ENCODE measurements around the gene PEPD.

PEPD gene

DNA sequence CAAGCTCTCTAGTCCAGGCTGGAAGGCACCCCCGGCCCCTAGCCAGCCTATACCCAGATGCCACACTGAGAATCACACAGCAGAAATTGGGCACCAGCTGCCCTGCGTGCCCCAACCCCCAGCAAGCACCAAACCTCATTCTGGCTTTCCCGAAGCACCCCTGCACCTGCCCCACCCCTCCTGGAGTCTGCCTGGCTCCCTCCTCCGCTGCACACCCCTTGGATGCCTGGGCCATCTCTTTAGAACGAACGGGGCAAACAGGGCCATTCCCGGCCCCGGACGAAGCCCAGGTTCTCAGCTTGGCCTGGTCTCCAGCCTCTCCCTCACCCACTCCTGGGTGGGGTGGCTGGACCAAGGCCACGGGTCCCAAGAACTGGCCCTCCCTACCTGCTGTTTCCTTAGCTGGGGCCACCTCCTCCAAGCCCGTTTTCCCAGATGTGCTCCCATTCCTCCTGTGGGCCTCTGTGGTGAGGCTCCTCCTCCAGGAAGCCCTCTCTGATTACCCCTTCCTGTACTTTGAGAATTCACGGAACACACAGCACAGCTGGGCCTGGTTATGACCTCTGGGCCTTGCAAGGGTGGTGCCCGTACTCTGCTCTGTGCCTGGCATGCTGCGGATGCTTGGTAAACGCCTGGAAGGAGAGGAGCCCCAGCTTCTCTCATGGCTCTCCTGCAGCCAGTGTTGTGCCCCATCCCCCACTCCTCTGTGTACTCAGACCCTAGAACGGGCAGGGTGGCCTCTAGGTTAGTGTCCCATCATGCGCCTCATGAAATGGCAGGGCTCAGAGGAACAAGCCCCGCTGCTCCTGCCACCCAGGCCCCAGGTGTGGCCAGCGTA, 126.6 kb downstream of the PEPD start:
- DNase-seq (ENCODE audit: low read depth) = no peak

DNA sequence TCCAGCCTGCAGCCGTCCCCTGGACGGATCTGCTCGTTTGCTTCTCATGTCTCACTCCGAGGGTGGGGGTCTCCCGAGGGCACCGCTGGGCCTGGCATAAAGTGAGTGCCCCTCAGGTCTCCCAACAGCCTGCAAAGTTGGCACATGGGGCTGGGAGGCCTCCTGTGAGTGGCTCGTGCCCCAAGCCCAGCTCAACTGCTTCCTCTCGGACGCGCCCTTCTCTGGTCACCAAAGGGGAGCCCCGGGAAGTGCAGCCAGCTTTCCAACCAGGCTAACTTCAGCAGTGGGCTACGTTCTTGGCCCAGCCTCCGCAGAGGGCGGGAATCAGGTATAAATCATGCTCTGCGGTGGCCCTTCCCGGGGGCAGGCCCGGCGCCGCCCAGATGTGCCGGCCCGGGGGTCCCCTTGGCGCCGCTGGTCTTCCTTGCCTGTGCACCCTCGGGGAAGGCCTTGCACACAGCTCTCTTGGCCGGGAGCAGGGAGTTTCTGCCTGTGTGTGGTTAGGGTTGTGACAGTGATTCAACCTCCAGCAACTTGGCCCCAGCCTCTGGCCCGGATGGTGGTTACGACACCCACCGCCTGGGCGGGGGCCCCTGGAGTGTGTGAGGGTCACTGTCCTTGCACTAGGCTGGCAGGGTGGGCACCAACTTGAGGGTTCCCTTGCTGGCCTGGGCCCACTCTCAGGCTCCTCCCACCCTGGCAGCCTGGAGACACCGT, 127.4 kb downstream of the PEPD start:
- DNase-seq (ENCODE audit: low read depth) = no peak

DNA sequence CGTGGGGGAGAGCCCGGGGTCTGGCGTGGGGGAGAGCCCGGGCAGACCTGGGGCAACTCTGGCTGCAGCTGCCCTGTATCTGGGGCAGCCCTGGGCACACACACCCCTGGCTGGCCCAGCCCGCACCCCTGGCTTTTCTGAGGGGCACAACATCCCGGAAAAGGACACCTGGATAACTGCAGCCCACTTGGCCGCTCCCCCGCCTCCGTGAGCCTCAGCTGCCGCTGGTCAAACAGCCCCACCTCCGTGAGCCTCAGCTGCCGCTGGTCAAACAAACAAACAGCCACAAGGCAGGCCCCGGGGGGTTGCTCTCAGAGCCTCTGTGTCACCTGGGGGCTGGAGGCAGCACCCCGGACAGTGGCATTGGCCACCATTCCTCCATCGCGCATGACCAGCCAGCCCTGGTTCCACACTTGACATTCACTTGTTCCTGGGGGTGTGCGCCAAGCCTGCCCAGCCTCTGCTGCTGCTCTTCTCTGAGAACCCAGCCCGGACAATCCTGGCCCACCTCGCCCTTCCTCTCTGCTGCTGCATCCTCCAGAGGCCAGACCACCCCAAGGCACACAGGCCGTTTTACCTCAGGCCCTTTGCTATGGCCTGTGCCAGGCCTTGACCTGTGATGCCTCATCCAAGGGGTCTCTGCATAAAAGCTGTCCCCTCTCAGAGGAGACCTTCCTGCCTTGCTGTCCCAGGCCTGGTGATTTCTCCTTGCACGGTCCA, 128.1 kb downstream of the PEPD start:
- no peak for DNase-seq (ENCODE audit: low read depth)

DNA sequence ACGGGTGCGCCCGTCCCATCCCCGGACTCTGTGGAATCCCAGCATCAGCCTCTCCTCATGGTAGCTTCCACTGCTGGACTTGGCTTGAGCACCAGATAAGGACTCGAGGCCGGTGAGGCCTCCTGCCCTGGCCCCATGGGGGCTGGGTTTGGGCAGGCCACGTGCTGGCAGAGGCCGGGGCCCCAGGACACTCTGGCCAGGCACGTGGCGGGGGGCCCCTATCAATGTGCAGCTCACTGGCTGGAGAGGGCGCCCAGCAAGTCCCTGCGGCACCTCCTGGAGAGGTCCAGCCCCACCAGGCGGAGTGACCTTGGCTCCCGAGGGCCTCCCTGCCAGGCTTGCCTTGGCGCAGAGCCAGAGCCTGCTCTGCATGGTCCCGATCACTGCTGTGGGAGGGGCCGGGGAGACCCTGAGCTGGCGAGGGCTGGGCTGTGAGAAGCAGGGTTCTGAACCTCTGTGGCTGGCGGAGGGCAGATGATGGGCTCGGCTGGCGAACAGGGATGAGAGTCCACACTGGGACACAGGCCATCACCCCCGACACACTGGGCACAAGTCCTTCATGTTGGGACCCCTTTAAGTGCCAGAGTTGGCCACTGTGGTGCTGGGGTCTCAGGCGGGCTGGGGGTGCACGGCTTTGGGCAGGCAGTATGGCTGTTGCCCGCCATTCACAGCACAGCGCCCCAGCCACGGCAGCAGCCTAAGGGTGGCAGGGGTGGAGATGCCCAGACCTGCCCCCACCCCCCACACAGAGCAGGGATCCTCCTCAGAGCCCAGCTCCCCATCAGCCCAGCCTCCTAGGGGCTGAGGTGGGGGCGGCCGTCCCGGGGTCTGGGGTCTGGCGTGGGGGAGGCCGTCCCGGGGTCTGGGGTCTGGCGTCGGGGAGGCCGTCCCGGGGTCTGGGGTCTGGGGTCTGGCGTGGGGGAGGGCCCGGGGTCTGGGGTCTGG, 129.0 kb downstream of the PEPD start:
- DNase-seq (ENCODE audit: low read depth) = no peak

DNA sequence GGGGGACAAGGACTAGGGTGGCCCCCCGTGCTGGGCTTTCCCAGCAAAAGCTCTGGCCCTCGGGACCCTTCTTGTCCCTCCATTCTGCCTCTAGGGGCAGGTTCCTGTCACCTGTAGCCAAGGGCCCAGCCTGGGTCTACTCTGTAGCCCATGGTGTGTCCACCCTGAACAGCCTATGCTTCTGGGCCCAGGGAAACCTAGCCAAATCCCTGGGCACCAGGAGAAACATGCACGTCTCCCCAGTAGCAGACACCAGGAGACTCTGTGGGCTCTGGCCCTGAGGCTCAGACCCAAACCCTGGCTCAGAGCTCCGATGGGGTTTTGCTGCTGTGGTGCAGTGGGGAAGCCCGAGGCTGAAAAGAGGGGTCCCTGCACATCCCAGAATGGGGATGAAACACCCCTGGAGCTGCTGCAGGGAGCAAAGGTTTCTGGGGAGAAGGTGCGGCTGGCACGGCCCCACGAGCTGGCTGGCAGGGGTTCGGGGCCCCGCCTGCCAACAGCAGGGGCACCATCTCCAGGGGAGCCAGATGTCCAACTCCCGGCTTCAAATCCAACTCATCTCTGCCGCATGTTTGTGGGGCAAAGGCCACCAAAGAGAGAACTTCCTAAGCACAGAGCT, 129.9 kb downstream of the PEPD start:
- DNase-seq (ENCODE audit: low read depth) = no peak

DNA sequence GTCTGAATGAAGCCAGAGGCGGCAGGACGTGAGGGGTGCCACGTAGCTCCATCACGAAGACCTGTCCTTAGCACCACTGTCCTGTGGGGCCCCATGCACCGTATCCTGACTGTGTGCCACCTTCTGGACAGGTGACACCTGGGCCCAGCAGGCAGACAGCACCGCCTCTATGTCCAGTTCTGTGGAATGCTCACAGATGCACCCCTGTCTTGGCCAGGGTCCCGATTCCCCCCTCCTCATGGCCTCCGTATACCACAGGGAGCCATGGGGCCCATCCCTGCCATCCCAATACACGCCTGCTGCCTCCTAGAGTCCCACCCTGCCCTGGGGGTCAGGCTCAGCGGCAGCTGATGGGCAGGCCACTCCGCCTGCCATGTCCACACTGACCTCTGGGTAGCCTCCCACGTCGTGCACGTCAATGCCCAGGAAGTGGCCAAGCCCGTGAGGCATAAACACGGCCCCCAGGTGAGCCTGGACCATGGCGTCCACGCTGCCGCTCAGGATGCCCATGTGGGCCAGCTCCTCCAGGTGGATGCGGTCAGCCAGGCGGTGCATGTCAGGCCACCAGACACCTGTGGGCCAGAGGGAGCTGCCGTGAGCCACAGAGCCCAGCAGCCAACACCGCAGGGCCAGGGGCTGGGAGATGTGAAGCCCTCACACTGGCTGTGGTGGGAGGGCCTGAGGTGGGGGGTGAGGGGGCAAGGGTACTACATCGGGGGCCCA, 130.5 kb downstream of the PEPD start:
- no peak for DNase-seq (ENCODE audit: low read depth)

DNA sequence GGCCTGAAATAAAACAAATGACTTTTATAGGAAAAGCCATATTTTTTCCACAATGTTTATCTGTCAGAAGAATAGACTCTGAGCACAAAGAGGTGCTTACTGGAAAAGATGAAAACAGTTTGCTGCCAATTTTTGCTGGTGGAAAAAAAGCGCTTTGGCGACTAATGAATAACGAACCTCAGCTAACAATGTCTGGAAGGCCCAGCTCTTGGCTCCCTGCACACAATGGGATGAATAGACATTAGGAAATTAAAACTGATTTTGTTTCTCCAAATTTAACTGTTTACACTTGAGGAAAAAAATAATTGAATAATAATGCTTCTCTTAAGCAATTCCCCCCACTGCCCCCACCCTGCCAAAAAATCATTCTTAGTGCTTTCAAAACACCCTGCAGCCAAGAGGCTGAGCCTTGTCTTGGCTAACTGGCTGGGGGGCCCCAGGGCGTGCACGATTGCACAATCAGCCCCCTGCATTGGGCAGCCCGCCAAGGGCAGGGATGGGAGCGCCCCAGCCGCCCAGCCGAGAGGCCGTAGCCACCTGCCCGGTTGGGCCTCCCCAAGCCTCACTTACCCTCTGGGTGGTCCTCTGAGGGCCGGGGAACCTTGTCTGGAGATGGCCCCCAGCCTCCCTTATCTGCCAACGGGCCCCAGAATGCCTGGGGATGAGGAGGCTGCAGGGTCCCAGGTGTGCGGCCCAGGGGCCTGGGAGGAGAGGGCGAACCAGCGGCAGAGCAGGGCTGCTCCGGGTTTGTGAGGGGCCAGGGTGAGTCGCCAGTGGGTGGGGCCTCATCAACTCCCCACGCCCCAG, 131.3 kb downstream of the PEPD start:
- DNase-seq (ENCODE audit: low read depth) = no peak

DNA sequence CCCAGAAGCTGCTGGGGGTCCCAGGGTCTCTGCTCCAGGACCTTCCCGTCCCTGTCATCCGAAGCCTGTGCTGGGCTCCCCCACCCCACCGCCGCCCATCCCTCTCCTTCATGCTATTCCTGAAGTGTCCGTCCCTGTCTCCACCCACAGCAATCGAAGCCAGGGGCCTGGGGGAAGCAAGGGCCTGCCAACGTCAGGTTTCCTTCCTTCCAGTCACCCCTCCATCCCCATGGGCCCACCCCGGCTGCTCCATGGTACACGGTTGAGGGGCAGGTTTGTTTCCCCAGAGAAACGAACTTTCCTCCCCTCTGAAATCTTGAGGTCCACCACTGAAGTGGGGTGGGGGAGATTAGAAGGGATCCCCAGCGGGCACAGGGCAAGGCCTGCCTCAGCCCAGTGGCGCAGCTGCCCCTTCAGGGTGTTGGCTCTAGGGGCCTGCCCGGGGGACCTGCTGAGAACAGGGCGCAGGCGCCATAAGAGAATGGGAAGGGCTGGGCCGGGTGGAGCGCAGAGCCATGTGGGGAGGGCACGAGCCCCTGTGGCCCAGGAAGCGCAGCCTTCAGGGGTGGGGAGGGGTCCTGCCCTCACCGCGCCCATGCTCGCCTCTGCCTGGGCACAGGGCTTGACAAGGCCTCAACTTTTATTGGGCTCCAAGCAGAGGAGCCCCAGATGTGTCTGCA, 132.0 kb downstream of the PEPD start:
- DNase-seq (ENCODE audit: low read depth) = no peak

DNA sequence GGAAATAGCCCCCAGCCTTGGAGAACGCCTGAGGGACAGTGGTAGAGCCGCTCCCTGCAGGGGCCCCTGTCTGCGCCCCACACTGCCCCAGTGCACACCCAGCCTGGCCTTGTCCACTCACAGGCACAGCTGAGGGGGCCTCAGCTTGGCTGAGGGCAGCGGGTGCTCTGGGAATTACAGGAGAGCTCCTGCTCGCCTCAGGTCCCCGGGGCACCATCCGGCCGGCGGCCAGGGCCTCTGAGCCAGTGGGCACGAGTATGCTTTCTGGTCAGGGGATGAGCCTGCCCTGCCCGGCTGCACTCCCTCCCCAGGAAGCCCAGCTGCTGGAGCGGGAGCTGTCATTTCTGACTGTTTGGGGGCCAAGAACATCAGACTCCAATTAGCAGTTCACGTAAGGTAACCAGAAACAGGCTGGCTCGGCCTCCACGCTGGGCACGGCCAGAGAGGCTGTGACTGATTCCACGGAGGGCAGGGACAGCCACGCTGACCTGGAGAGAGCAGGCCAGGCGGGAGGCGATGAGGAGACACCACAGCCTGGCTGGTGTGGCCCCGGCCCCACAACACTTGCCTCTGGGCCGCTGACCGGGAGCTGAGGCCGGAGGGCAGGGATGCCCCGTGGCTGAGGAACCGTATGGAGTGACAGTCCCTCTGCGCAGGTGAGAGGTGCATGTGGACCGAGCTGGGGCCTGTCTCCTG, 132.7 kb downstream of the PEPD start:
- no peak for DNase-seq (ENCODE audit: low read depth)

DNA sequence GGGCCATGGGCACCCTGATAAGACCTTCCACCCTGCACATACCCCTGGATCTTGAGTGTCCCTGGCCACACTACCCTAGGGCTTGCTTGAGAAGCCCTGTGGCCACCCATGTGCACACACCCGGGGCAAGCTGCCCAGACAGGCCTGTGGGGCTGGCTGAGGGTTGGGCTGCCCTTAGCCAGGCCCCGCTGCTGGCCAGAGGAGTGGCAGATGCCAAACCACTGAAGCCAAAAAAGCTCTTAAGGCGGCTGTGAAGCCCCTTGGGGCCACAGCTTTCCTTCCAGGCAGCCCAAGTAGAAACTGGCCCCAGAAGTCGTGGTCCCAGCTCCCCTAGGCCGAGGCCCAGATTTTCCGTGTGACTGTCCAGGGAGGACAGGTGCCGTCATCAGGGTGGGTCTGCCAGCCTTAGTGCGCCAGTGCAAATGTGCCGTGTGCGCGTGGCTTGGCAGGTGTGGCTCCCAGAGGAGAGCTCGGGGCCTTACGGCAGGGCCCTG, 133.3 kb downstream of the PEPD start:
- DNase-seq (ENCODE audit: low read depth) = no peak

DNA sequence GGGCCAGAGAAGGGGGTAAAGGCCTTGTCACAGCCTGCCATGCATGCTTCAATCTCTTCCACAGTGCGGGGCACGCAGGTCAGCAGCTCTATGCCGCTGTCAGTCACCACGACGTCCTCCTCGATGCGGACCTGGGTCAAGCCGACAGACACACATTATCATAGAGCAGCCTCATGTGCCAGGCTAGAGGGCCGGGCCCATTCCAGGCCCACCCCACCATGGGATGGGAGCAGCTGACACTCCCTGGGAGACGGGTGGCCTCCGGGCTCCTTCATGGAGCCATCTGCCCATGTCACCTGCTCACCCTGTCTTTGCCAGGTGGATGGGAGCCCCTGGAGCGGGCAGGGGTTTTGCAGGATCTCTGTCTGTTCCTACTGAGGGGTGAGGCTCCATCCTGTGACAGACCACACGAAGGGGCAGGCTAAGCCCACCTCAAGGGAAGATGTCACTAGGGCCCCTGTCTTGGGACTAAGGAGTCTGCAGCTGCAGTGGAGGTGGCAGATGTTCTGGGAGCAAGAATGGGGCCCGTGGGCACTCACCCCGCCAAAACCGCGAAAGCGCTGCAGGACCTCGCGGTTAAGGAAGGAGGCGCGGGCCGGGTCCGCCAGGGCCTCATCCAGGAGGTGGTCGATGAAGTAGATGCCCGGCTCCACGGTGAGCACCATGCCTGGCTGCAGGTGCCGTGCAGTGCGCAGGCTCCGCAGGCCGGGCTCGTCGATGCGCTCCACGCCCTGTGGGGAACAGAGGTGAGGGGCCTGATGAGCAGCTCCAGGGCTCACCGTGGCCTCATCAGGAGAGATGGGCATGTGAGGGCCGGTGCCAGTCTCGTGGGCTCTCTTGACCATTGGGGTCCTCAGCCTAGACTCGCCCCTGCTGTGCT, 134.0 kb downstream of the PEPD start:
- no peak for DNase-seq (ENCODE audit: low read depth)

DNA sequence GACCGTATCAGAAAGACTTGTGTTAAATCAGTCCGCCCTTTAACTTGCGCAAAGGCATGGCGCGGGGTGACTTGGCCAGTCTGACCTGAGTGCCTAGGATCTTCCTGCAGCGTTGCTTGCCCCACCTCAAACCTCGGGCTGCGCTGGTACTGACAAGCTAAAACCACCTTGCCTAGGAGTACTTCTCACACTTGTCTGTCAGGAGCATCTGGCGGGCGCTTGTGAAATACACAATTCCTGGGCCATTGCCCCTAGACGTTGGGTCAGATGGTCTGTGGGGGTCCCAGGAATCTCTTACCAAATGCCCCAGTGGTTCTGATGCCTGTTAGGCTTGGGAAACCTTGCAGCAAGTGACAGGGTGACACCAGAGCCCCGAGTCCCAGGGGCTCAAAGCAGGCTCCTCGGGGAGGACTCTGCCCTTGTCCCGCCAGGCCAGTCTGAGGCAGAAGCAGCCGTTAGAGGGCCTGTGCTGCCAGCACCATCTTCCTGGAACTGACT, 135.2 kb downstream of the PEPD start:
- no peak for DNase-seq (ENCODE audit: low read depth)

DNA sequence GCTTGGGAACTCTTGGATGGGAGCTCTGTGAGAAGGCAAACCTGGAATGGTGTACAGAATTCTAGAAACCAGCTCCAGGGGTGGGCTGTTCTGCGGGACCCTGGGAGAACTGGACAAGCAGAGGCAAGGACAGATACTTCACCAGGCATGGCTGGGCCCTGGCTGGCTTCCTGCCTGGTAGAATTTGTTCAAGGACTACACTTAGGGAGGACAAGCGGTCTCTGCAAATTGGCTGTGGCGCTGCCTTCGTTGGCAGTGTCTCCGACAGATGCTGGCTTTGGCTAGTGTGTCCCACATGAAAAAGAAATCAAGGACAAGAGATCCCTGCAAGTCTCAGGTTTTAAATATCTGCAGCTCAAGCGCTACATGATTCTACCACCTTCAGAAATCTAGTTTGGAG, 135.6 kb downstream of the PEPD start:
- no peak for DNase-seq (ENCODE audit: low read depth)

DNA sequence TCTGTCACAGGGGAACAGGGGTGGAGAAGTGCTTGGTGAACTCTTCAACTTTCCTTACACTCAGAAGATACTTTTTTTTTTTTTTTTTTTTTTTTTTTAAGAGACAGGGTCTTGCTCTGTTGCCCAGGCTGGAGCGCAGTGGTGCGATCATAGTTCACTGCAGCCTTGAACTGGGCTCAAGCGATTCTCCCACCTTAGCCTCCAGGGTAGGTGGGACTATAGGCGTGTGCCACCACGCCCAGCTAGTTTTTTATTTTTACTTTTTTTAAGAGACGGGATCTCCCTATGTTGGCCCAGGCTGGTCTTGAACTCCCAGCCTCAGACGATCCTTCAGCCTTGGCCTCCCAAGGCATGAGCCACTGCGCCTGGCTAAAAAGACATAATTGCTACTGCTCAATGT, 136.6 kb downstream of the PEPD start:
- DNase-seq (ENCODE audit: low read depth) = no peak

DNA sequence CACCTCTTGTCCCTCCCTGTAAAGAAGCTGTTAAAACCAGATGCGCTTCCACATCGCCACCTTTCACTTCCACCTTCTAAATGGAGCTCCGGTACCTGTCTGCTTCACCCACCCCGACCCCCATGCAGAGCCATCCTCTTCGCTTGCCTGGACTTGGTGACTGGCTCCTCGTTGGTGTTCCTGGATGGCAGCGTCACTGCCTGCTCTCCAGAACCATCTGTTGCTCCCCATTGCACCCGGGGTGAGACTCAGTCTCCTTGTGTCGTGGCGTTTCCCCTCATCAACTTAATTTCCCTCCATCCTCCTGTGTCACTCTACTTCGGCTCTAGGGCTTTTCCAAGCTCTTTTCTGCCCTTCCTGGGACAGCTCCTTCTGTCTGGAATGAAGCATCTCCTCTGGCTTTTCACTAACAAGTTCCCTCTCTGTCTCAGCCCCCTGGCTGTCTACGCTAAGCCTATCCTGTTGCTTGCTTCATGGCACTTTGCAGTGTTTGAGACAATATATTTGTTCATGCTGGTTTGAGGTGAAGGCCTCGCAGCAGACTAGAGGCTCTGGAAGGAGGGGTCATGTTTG, 137.8 kb downstream of the PEPD start:
- DNase-seq (ENCODE audit: low read depth) = no peak

DNA sequence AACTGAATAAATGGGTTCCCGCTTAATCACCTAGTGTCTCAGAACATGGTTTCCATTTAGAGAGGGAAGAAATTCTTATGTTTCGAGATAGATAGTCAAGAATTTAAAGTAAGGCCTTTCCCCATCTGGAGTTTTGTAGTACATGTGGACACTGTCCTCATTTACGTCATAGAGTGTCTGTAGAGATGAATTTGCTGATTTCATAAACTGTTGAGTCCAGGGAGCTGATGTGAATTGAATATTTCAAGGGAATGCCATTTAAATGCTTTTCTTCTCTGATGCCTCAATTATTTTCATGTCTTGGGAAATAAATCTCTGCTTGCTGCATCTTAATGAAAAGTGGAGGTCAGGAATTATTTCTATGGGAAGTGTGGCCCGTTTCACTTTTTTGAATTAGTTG, 138.6 kb downstream of the PEPD start:
- no peak for DNase-seq (ENCODE audit: low read depth)

DNA sequence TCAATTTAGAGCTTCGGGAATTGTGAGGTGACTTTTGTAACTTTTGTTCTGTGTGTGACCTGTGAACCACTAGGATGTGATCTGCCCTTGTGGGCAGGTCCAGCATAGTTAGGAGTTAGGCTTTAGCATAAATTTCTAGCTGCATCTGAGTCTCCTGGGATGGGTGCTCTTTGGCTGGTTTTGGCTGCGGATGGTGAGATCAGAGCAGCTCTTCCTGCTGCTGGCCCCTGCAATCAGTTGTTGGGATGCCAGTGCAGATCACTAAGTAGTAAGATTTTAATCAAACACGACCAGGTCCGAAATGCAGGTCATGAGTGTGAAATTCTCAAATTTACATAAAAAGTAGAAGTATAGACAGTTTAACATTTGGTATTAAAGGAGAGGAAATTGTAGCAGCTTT, 139.6 kb downstream of the PEPD start:
- no peak for DNase-seq (ENCODE audit: low read depth)
